Ishikawa (cell line): ENCODE measurements around the gene RAB31.

Experiments
- CEBPB ChIP-seq: IDR thresholded peaks from 2 replicates; pipeline ENCODE4 v1.6.1; 2012
- CREB1 ChIP-seq: IDR thresholded peaks from 2 replicates; pipeline ENCODE4 v1.6.1; 2012; ENCODE audit warnings: low read depth
- EGR1 ChIP-seq: IDR thresholded peaks from 2 replicates; pipeline ENCODE4 v1.6.1; 2012
- EP300 ChIP-seq: IDR thresholded peaks from 2 replicates; pipeline ENCODE4 v1.6.1; 2012; ENCODE audit warnings: borderline replicate concordance
- FOXM1 ChIP-seq: IDR thresholded peaks from 2 replicates; pipeline ENCODE4 v1.6.1; 2012; ENCODE audit warnings: low read depth, borderline replicate concordance
- NFIC ChIP-seq: IDR thresholded peaks from 2 replicates; pipeline ENCODE4 v1.6.1; 2012
- RAD21 ChIP-seq: IDR thresholded peaks from 2 replicates; pipeline ENCODE4 v1.6.1; 2012; ENCODE audit warnings: low read depth
- REST ChIP-seq: IDR thresholded peaks from 2 replicates; pipeline ENCODE4 v1.6.1; 2012; ENCODE audit warnings: low read depth, mild to moderate bottlenecking
- TAF1 ChIP-seq: IDR thresholded peaks from 2 replicates; pipeline ENCODE4 v1.6.1; 2012; ENCODE audit warnings: low read depth, mild to moderate bottlenecking
- TCF12 ChIP-seq: IDR thresholded peaks from 2 replicates; pipeline ENCODE4 v1.6.1; 2012; ENCODE audit warnings: low read depth
- TEAD4 ChIP-seq: IDR thresholded peaks from 2 replicates; pipeline ENCODE4 v1.6.1; 2012
- USF1 ChIP-seq: IDR thresholded peaks from 2 replicates; pipeline ENCODE4 v1.6.1; 2012
- YY1 ChIP-seq: IDR thresholded peaks from 2 replicates; pipeline ENCODE4 v1.6.1; 2012; ENCODE audit warnings: low read depth
- ZBTB7A ChIP-seq: IDR thresholded peaks from 2 replicates; pipeline ENCODE4 v1.6.1; 2012; ENCODE audit warnings: low read depth
- TF ChIP-seq, protein P1 (sequence below): IDR thresholded peaks from 2 replicates; pipeline ENCODE4 v1.6.1; 2012

Gene RAB31

GRCh38 chr18:9818423-9818734, 110.3 kb downstream of the RAB31 start:
- TF ChIP-seq TCF12 (no peak), RAD21 (no peak), TEAD4 (no peak), NFIC (no peak), USF1 (no peak), ZBTB7A (no peak), EGR1 (no peak), YY1 (no peak), TAF1 (no peak), EP300 (no peak), CREB1 (no peak), CEBPB (no peak), FOXM1 (no peak)
- TF ChIP-seq, protein P1, sequence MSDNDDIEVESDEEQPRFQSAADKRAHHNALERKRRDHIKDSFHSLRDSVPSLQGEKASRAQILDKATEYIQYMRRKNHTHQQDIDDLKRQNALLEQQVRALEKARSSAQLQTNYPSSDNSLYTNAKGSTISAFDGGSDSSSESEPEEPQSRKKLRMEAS = no peak

DNA sequence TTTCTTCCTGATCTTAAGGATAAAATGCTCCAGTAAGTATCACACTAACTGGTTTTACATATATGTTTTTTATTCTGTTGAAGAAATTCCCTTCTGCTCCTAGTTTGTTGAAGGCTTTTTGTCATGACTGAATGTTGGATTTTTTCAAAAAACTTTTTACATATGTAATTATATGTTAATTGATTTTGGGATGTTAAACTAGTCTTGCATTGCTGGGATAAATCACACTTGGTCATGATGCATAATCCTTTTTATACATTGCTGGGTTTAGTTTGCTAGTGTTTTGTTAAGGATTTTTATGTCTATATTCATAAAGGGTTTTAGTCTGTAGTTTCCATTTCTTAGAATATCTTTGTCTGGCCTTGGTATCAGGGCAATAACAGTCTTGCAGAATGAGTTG, 112.0 kb downstream of the RAB31 start:
- TF ChIP-seq TCF12 = no peak
- TF ChIP-seq TAF1 = no peak
- no peak for TF ChIP-seq FOXM1
- TF ChIP-seq TEAD4 = no peak
- TF ChIP-seq CEBPB = no peak

DNA sequence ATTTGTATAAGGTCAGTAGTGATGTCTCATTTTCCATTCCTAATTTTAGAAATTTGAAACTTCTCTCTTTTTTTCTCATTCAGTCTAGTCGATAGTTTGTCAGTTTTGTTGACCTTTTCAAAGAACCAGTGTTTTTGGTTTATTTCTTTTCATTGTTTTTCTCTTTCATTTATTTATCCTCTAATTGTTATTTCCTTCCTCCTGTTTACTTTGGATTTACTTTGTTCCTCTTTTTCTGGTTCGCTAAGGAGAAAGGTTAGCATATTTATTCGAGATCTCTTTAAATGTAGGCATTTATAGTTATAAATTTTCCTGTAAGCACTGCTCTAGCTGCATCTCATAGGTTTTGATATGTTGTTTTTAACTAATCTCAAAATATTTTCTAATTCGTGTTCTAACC, 112.6 kb downstream of the RAB31 start:
- TF ChIP-seq NFIC (no peak), ZBTB7A (no peak), CREB1 (no peak), EGR1 (no peak), CEBPB (no peak), TEAD4 (no peak)
- TF ChIP-seq, protein P1 = no peak

DNA sequence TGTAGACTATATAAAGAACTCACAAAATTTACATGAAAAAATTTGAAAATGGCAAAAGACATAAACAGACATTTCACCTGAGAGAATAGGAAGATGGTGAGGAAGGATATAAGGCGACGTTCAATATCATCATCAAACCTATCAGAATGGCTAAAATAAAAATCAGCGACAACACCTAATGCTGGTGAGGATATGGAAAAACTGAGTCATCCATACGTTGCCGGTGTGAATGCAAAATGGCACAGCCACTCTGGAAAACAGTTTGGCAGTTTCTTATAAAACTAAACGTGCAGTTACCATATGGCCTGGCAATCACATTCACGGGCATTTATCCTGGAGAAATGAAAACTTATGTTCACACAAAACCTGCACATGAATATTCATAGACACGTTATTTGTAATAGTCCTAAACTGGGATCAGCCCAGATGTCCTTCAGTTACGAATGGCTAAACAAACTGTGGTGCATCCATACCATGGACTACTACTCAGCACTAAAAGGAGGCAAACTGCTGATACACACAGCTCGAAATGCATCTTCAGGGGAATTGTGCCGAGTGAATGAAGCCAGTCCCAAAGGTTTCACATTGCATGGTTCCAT, 114.6 kb downstream of the RAB31 start:
- TF ChIP-seq RAD21 (no peak), REST (no peak), TCF12 (no peak), CREB1 (no peak), YY1 (no peak), TAF1 (no peak), EP300 (no peak), CEBPB (no peak), NFIC (no peak), EGR1 (no peak), TEAD4 (no peak), FOXM1 (no peak), ZBTB7A (no peak), USF1 (no peak)
- TF ChIP-seq, protein P1 = no peak

GRCh38 chr18:9823805-9824473, 115.8 kb downstream of the RAB31 start:
- TF ChIP-seq, protein P1 = no peak
- TF ChIP-seq EP300 (no peak), FOXM1 (no peak), CEBPB (no peak), NFIC (no peak), CREB1 (no peak), TCF12 (no peak), TAF1 (no peak), ZBTB7A (no peak), USF1 (no peak), REST (no peak), TEAD4 (no peak), RAD21 (no peak), EGR1 (no peak), YY1 (no peak)
